ENCODE results near the gene PHYH.

GRCh38 chr10:13340626-13341376, 40.9 kb upstream of the PHYH start:
- TF ChIP-seq, protein P1, sequence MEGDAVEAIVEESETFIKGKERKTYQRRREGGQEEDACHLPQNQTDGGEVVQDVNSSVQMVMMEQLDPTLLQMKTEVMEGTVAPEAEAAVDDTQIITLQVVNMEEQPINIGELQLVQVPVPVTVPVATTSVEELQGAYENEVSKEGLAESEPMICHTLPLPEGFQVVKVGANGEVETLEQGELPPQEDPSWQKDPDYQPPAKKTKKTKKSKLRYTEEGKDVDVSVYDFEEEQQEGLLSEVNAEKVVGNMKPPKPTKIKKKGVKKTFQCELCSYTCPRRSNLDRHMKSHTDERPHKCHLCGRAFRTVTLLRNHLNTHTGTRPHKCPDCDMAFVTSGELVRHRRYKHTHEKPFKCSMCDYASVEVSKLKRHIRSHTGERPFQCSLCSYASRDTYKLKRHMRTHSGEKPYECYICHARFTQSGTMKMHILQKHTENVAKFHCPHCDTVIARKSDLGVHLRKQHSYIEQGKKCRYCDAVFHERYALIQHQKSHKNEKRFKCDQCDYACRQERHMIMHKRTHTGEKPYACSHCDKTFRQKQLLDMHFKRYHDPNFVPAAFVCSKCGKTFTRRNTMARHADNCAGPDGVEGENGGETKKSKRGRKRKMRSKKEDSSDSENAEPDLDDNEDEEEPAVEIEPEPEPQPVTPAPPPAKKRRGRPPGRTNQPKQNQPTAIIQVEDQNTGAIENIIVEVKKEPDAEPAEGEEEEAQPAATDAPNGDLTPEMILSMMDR (conservative IDR thresholded peaks at IDR 0.05 in 1 of 2, IDR thresholded peaks at IDR 0.05 in 1 of 2; ENCODE audit: low read depth in 1 of 2, low read length in 2 of 2): no peak
- TF ChIP-seq EZH2 (IDR thresholded peaks at IDR 0.05; ENCODE audit: low read length, missing control alignments): no peak
